Nephron progenitor cell (in vitro differentiated cells): ENCODE measurements around the gene KCNH1.

Experiments
- DNase-seq: peaks from one replicate; pipeline ENCODE4 v3.0.0; 2021
- H3K27ac Mint-ChIP-seq: 2 replicates; pipeline ENCODE4 v1.8.0; 2021; ENCODE audit warnings: mild to moderate bottlenecking, moderate library complexity, mixed read lengths
- H3K27me3 Mint-ChIP-seq: 2 replicates; pipeline ENCODE4 v1.8.0; 2021; ENCODE audit warnings: mild to moderate bottlenecking, low read depth, mixed read lengths; ENCODE audit not compliant: poor library complexity
- H3K36me3 Mint-ChIP-seq: 2 replicates; pipeline ENCODE4 v1.8.0; 2021; ENCODE audit warnings: low read depth, mixed read lengths
- H3K4me1 Mint-ChIP-seq: 2 replicates; pipeline ENCODE4 v1.8.0; 2021; ENCODE audit warnings: mixed read lengths
- H3K4me3 Mint-ChIP-seq: 2 replicates; pipeline ENCODE4 v1.8.0; 2021; ENCODE audit warnings: mild to moderate bottlenecking, moderate library complexity, mixed read lengths
- H3K9me3 Mint-ChIP-seq: 2 replicates; pipeline ENCODE4 v1.8.0; 2021; ENCODE audit warnings: mild to moderate bottlenecking, moderate library complexity, mixed read lengths
- CTCF ChIP-seq: fragments of 200-600 bp; sonication (generic); IDR thresholded peaks from 2 replicates; pipeline ENCODE4 v1.5.0; 2021; ENCODE audit warnings: antibody characterized with exemption

The KCNH1 gene

DNA sequence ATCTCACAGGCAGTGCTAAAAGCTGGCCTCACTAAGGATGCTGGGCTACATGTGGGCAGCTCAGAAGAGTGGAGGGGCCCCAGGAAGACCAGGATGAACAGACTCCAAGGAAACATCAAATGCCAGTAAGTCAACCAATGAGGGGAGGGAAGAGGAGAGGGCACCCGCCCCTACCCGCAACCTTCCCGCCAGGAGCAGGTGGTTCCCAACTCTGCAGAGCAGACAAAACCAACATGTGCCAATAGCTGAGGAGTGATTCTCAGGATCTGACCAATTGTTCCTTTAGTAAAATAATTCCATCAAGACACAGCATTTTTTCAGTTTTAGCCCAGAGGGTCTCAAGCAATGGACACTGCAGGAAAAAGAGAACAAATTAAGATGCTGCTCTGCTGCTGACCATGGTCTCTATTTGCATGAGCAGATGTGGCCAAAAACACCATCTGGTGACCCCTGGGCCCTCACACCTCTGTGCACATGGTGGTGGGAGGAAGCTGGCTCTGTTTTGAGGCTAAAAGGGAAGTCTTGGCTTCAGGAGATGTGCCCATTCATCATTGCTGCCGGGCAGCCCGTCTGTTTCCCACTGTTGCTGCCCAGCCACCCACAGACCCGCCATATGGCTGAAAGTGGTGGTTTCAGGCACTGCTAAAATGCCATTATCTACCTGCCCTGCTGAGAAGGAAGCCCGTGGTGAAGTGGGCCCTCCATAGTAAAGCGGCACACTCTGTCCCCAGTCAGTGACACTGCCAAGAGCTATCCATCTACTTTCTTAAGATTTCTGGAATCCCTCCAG lies 231.8 kb downstream of the KCNH1 start:
- TF ChIP-seq CTCF = no peak
- H3K4me1 Mint-ChIP-seq = peaks cover 18% of the 10 kb centered on the region
- no peak for DNase-seq
- H3K27me3 Mint-ChIP-seq = peaks cover 20% of the 10 kb centered on the region
- no peak overlapping the region for H3K4me3 Mint-ChIP-seq
- no peak overlapping the region for H3K27ac Mint-ChIP-seq
- H3K9me3 Mint-ChIP-seq = no peaks in the 10 kb centered on the region
- H3K36me3 Mint-ChIP-seq = no peaks in the 10 kb centered on the region

GRCh38 chr1:210900820-210901219 lies 233.1 kb downstream of the KCNH1 start:
- no peak for DNase-seq
- Mint-ChIP-seq H3K27me3 (peaks cover 25% of the 10 kb centered on the region), H3K27ac (no peak overlapping the region), H3K4me1 (peaks cover 8% of the 10 kb centered on the region), H3K9me3 (no peaks in the 10 kb centered on the region), H3K36me3 (no peaks in the 10 kb centered on the region), H3K4me3 (no peak overlapping the region)
- TF ChIP-seq CTCF = no peak

- no peaks in the 10 kb centered on the region for H3K36me3 Mint-ChIP-seq
- DNase-seq = no peak
- no peaks in the 10 kb centered on the region for H3K9me3 Mint-ChIP-seq
- no peak for TF ChIP-seq CTCF
- peaks cover 25% of the 10 kb centered on the region for H3K27me3 Mint-ChIP-seq
- no peak overlapping the region for H3K27ac Mint-ChIP-seq
- peaks cover under 1% of the 10 kb centered on the region for H3K4me1 Mint-ChIP-seq
- no peak overlapping the region for H3K4me3 Mint-ChIP-seq
Observed at GRCh38 chr1:210900079-210900478, 233.9 kb downstream of the KCNH1 start.

GRCh38 chr1:210899676-210900075 lies 234.3 kb downstream of the KCNH1 start:
- no peak overlapping the region for H3K4me3 Mint-ChIP-seq
- no peaks in the 10 kb centered on the region for H3K36me3 Mint-ChIP-seq
- no peak for DNase-seq
- H3K27me3 Mint-ChIP-seq = peaks cover 25% of the 10 kb centered on the region
- no peaks in the 10 kb centered on the region for H3K4me1 Mint-ChIP-seq
- no peak overlapping the region for H3K27ac Mint-ChIP-seq
- H3K9me3 Mint-ChIP-seq = no peaks in the 10 kb centered on the region
- TF ChIP-seq CTCF = no peak

- H3K27ac Mint-ChIP-seq = no peak overlapping the region
- H3K36me3 Mint-ChIP-seq = no peaks in the 10 kb centered on the region
- peaks cover 25% of the 10 kb centered on the region for H3K27me3 Mint-ChIP-seq
- H3K4me3 Mint-ChIP-seq = no peak overlapping the region
- H3K9me3 Mint-ChIP-seq = peaks cover 12% of the 10 kb centered on the region
- no peak for TF ChIP-seq CTCF
- H3K4me1 Mint-ChIP-seq = no peaks in the 10 kb centered on the region
- no peak for DNase-seq
Observed at GRCh38 chr1:210898473-210898872, 235.5 kb downstream of the KCNH1 start.

GRCh38 chr1:210883821-210884220 lies 250.1 kb downstream of the KCNH1 start:
- H3K4me1 Mint-ChIP-seq = no peaks in the 10 kb centered on the region
- TF ChIP-seq CTCF = no peak
- DNase-seq = no peak
- H3K27ac Mint-ChIP-seq = no peak overlapping the region
- H3K9me3 Mint-ChIP-seq = peaks cover 20% of the 10 kb centered on the region
- no peaks in the 10 kb centered on the region for H3K36me3 Mint-ChIP-seq
- H3K27me3 Mint-ChIP-seq = no peaks in the 10 kb centered on the region
- H3K4me3 Mint-ChIP-seq = no peak overlapping the region
